ENCODE measurements around the gene NR1H4. TPM values are rescaled to one million over a fixed set of nuclear protein-coding genes. Genes with fewer than 3 reads are reported as not detected.

Gene NR1H4
- total and polyA plus RNA-seq, 2 of the 8 experiments (the other 6 are each of a cell fraction or from before 2014, with no cell fraction given), result not detected

- no peak overlapping the region for H2AK5ac ChIP-seq (ENCODE audit: low read depth, low read length)
- no peak overlapping the region for H3K4me3 ChIP-seq (ENCODE audit: extremely low read depth in 1 of 4, insufficient read depth in 2 of 4, low read depth in 3 of 4, low read length in 4 of 4)
- no peaks in the 10 kb centered on the region for H4K20me1 ChIP-seq (replicated peaks in 1 of 2; ENCODE audit: control insufficient read depth in 1 of 2, insufficient read depth in 2 of 2, low read length in 2 of 2)
- H3K18ac ChIP-seq (ENCODE audit: extremely low read depth, low read length), result no peak overlapping the region
- DNase-seq (ENCODE audit: low read depth in 1 of 2, low spot score in 2 of 2) (no peak), FAIRE-seq (no peak)
- H3K23me2 ChIP-seq (ENCODE audit: low read depth, low read length), result no peaks in the 10 kb centered on the region
- H3K9ac ChIP-seq (replicated peaks in 1 of 4; ENCODE audit: extremely low read depth in 1 of 4, low read depth in 3 of 4, low read length in 3 of 4), result no peak overlapping the region
- H3K9me3 ChIP-seq (ENCODE audit: insufficient read depth in 2 of 2, low read depth in 1 of 2, low read length in 1 of 2), result peaks cover 3 to 5% of the 10 kb centered on the region in 2 experiments; a peak in 1 of 4 replicates
- no peak overlapping the region for H4K91ac ChIP-seq (replicated peaks; ENCODE audit: insufficient read length, low read length)
- H2BK15ac ChIP-seq (ENCODE audit: low read length), result no peak overlapping the region
- ChIA-PET POLR2A (ENCODE audit: partially characterized antibody) (interaction anchor here (0.7 kb wide), 1 partner anchor 10 kb away, joined by 3 read pairs; no protein-coding TSS in a partner anchor), CTCF (ENCODE audit: partially characterized antibody) (interaction anchor here (0.7 to 2.0 kb wide), 2 partner anchors 92 to 1479 kb away, joined by 3 to 6 read pairs; no protein-coding TSS in a partner anchor)
- no peak overlapping the region for H2BK120ac ChIP-seq (replicated peaks; ENCODE audit: low read depth, low read length)
- H3K56ac ChIP-seq (replicated peaks; ENCODE audit: insufficient read length, low read depth, low read length), result no peak overlapping the region
- no peak overlapping the region for H3K4me2 ChIP-seq (ENCODE audit: insufficient read depth in 1 of 2, low read depth in 2 of 2, low read length in 2 of 2)
- H2BK5ac ChIP-seq (ENCODE audit: low read depth, low read length), result no peak overlapping the region
- H2BK20ac ChIP-seq (ENCODE audit: low read length), result no peak overlapping the region
- H3K23ac ChIP-seq (ENCODE audit: insufficient read length), result no peak overlapping the region
- H4K8ac ChIP-seq (ENCODE audit: extremely low read depth, insufficient read depth, low read length), result no peak overlapping the region
- H3K14ac ChIP-seq (ENCODE audit: insufficient read length), result no peak overlapping the region
- H4K5ac ChIP-seq (ENCODE audit: insufficient read length, low read depth, low read length), result no peak overlapping the region
- no peak overlapping the region for H2BK12ac ChIP-seq (ENCODE audit: low read depth, low read length)
- H3K79me2 ChIP-seq (ENCODE audit: control insufficient read depth in 1 of 2, insufficient read depth in 2 of 2, low read length in 2 of 2), result peaks cover 0 to 21% of the 10 kb centered on the region in 2 experiments; a peak in 1 of 4 replicates
- no peak overlapping the region for H2AFZ ChIP-seq (ENCODE audit: low read length)
- no peaks in the 10 kb centered on the region for H3K27me3 ChIP-seq (replicated peaks in 1 of 4; ENCODE audit: control insufficient read depth in 3 of 4, extremely low read depth in 1 of 4, insufficient read depth in 3 of 4, low read length in 3 of 4)
- no peaks in the 10 kb centered on the region for H3K36me3 ChIP-seq (ENCODE audit: control insufficient read depth in 2 of 4, insufficient read depth in 4 of 4, low read length in 3 of 4)
- H3K27ac ChIP-seq (ENCODE audit: low read depth, low read length), result no peak overlapping the region
- no peak overlapping the region for H3K4ac ChIP-seq (replicated peaks; ENCODE audit: insufficient read length, low read depth, low read length)
- 88% methylated on average over 2 of the region's 2 CpGs; no CpG with 5 or more reads in 1 of the 2 experiments for WGBS, 2 experiments (ENCODE audit: extremely low coverage in 1 of 2, insufficient coverage in 1 of 2, insufficient read length in 1 of 2, insufficient replicate concordance in 2 of 2, low coverage in 1 of 2, low lambda C conversion rate in 2 of 2, missing lambda C conversion rate in 1 of 2)
- no peaks in the 10 kb centered on the region; the same call in 1 of the 2 replicates for H3K79me1 ChIP-seq (ENCODE audit: low read depth, low read length)
- no peaks in the 10 kb centered on the region for H3K4me1 ChIP-seq (replicated peaks in 1 of 4; ENCODE audit: control insufficient read depth in 3 of 4, insufficient read depth in 4 of 4, low read length in 3 of 4)
- TF ChIP-seq RNF2 (IDR thresholded peaks at IDR 0.05; ENCODE audit: borderline replicate concordance, low read depth, low read length, missing control alignments, poor library complexity, severe bottlenecking) (no peak), EZH2 (IDR thresholded peaks at IDR 0.05; ENCODE audit: low read depth, low read length, severe bottlenecking) (no peak), RFX5 (IDR thresholded peaks at IDR 0.05; ENCODE audit: borderline replicate concordance, low read depth, low read length) (no peak), SAP30 (IDR thresholded peaks at IDR 0.05; ENCODE audit: insufficient read depth, insufficient replicate concordance, low read length) (no peak), SP4 (IDR thresholded peaks at IDR 0.05; ENCODE audit: low read length) (no peak), CEBPB (IDR thresholded peaks at IDR 0.05; ENCODE audit: low read depth, low read length) (no peak), MAX (IDR thresholded peaks at IDR 0.05) (no peak), ASH2L (IDR thresholded peaks at IDR 0.05; ENCODE audit: low read length) (no peak), SP1 (IDR thresholded peaks at IDR 0.05; ENCODE audit: low read depth, low read length) (no peak), CHD1 (IDR thresholded peaks at IDR 0.05; ENCODE audit: low read depth, low read length) (no peak), E2F6 (IDR thresholded peaks at IDR 0.05) (no peak), CTBP2 (IDR thresholded peaks at IDR 0.05; ENCODE audit: borderline replicate concordance, insufficient read depth, insufficient read length, low read length) (no peak)
Measured at GRCh38 chr12:100579844-100580243, 106.2 kb downstream of the NR1H4 start.

Measured in H1 (cell line).